HG03135 (cell line): ENCODE measurements around the gene ATP6V1A.
"Not testable (repeated sequence)": the region's sequence is repeated elsewhere in the genome, so short reads cannot be mapped to it uniquely, and the experiment has no call there.

Experiments used
- ATAC-seq: cut with Tn5 transposase; IDR thresholded peaks from one replicate; pipeline ENCODE4 v1.9.1; 2021; ENCODE audit warnings: mild to moderate bottlenecking, moderate library complexity; ENCODE audit not compliant: unreplicated experiment

Gene ATP6V1A

DNA sequence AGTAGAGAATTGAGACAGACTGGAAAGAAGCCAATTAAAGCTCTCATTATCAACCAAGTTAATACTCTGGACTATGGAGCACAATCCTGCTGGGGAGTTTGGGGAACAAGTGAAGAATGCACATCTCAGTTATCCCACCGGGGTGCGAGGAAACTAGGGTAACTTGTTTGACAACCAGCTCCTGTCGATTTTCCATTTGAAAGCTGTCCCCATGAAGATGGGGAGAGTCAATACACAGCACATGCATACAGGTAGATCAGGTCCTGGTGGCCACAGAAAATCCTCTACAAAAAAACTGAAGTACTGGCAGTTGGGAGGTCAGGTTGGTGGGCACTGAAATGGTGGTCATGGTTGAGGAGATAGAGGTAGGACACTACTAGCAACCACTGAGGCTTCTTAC, 66.0 kb downstream of the ATP6V1A start:
- no peak for ATAC-seq

DNA sequence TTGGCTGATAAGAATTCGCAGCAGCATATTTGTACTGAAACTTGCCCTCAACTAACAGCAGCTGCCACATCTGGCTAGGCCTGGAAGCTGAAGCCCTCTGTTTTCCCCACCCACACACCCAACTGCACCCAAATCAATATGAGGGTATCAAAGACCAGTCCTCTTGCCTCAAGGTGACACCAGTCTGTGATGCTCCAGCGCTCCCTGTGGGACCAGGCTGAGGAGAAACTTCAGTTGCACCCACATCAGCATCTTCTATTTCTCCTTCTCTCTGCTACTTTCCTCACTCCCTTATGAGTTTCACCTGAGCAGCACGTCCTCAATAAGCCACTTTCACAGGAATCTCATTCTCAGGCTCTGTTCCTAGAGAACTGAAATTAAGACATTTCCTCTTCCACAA, 73.0 kb downstream of the ATP6V1A start:
- no peak for ATAC-seq

DNA sequence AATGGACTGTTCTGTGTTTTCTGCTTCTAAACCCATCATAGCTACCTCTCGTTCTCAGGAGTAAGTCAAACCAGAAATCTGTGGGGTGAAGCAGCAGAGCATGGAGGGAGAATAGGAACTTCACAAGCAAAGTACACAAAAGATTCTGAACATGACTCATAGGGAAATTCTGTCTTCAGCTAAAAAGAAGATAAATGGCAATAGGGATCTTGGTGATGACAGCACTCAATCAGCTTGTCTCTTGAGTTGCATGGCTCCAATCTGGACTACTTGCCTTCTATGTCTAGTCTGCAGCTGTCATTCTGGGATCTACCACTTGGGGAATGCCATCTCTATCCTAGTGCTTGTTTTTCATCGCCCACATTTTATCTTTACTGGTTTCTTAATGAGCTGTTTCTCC, 78.3 kb downstream of the ATP6V1A start:
- peak; percentile 53 for ATAC-seq

GRCh38 chr3:113828600-113828999, 81.8 kb downstream of the ATP6V1A start:
- no peak for ATAC-seq

DNA sequence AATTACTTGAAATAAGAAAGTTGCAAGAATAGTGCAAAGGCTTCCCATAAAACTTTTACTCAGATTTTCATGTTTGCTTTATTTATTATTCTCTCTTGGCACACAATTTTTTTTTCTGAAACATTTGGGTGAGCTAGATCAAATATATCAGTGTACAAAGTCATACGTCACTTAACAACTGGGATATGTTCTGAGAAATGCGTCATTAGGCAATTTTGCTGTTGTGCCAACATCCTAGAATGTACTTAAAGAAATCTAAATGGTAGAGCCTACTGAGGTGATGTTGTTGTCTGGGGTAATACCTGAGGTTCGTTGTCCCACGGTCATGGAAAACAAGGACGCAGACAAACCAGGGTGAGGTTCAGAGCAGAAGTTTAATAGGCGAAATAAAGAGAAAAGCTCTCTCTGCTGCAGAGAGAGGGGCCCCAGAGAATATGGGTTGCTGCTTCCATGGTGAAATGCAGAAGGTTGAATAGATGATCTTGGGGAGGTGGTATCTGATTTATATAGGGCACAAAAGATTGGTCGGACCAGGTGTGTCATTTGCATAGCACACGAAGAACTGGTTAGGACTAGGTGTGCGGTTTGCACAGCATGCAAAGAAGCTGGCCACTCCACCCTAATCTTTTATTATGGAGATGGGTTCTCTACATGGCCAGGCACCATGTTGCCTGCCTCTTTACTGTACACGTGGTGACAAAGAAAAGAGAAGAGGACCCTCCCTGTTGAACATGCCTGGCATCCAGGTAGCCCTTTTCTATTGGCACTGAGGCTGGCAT, 82.9 kb downstream of the ATP6V1A start:
- ATAC-seq, result no peak

GRCh38 chr3:113831103-113831355, 84.2 kb downstream of the ATP6V1A start:
- ATAC-seq, result no peak

DNA sequence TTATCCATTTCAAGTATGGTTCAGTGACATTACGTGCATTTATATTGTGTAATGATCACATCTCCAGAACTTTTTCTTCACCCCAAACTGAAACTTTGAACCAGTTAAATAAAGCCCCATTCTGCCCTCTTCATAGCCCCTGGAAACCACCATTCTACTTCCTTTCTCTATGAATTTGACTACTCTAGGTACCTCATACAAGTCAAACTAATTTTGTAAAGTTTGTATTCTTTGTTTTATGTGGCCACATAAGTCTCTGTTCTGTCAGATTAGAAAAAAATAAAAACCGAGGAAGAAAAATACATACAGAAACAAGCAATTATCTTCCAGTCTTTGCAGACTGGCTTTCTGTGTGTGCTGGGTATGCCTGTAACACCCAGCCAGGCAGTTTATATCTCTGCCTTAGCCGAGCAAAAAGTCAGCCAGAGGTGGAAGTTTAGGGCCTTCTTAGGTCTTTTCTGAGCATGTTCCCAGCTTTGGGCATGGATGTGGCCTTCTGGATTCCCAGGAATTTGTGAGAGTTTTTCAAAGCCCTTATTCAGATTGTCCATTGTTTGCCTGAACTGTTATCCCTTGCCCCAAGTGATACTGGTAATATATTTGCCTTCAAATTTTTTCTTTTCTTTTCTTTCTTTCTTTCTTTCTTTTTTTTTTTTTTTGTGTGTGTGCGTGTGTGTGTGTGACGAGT, 85.8 kb downstream of the ATP6V1A start:
- ATAC-seq, result no peak

DNA sequence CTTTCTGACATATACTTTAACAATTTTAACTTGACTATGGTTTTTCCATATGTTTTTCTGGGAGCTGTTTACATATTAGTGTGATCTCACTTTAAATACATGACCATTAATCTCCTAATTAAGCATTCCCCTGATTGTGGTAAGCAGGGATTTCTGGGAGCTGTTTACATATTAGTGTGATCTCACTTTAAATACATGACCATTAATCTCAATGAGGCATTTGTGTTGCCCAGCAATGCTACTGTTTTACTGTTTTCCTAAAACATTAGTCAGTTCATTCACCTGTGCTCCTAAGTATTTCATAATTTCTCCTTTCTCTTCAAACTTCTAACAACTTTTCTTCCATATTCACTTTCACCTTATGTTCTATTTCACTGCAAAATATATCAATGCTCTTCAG, 88.1 kb downstream of the ATP6V1A start:
- ATAC-seq, result no peak

DNA sequence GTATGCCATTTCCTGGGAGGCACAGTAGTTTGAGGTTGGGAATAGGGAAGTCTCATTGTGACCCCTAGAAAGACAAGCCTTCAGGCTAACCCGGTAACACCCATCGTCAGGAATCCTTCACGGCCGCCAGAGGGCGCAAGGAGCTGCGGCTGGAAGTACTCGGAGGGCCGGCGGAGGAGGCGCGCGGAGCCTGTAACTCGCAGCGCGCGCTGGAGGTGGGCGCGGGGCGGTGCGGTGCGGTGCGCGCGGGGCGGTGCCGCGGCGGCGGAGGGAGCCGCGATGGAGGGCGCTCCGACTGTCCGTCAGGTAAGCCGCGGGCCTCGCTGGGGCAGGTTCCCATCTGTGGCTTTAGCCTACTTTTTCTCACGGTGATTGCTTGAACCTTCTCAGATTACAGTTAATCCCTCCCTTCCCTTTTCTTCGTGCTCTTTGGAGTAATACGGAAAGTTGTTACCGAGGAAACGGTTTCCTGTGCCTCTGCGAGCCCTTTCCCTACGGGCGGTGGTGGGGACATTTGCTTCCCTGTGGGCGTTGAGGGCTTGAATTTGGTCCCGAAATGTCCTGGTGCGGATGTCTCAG, 91.9 kb downstream of the ATP6V1A start, which contains the start of gene GRAMD1C:
TSS of gene GRAMD1C (plus strand) at position 158 of the 579 bp plus-strand sequence. CDS start at position 280, 122 bp downstream.
- ATAC-seq, result peak; percentile 95

DNA sequence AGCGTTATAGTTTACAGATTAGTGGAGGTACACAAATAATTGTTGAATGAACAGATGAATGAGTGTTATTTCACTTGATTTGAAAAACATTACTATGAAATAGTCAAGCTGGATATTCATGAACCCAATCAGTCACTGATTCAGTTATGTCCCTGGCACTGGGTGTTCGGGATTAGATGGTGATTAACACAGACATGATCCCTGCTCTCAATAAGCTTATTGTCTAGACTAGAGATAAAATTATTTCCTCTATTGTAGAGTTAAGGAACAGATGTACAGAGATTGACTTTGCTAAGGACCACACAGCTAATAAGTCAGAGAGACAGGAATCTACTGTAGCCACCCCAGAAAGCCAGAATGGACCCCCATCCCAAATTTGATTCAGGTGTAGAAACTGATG, 92.7 kb downstream of the ATP6V1A start:
- ATAC-seq, result no peak

DNA sequence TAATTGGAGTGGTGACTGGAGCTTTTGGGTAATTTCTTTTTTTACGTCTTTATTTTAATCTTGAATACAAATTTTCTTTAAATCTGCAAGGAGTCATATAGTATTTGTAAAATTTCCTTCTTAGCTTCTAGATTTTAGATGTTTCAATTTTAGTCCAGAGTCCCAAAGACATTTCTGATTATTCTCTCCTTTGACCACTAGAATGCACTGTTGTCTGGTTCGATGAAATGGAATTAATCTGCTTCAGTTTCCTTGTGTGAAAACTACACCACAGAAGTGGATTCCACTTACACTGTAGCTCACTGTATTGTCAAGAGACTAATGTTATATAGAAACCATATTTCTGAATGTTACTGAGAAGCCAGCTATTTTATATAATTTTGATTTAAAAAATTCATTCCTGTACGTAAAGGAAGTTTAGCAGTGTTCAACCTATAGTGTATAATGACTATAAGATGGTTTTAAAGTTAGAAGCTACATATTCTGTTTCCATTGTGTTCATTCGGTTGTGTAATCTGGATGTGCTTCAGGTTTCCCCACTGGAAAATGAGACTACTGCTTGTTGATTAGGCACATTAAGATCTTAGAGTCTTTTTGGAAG, 97.9 kb downstream of the ATP6V1A start:
- no peak for ATAC-seq

- ATAC-seq, result no peak
These were observed 100.4 kb downstream of the ATP6V1A start for GRCh38 chr3:113847247-113847646.

DNA sequence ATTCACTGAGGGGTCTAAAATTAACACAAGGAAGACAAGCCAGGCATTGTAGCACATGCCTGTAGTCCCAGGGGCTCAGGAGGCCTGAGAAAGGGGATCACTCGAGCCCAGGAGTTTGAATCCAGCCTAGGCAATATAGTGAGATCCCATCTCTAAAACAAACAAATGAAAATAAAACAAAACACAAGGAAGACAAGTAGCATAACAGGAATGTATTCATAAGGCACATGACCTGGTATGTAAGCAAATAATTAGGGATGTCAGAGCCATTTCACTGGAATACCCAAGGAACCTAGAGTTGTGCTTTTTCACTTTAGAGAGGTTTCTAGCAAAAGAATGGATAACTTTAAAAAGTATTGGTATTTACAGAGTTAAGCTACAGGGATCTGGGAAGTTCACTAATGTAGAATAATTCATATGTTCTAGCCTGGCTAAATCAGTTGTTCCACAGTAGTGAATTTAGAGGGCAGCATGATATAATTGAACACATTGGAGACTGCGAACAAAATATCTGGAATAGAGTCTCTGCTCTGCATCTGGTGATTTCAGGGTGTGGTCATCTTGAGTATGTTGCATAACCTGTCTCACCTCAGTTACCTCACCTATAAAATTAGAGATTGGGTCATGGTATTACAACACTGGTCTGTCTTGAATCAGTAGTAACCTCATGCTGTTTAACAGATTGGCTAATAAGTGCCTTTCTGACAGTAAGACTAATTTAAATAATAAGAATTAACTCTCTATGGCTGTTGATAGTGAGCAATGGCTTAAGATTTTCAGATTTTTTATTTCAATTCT, 101.0 kb downstream of the ATP6V1A start:
- ATAC-seq, result no peak

GRCh38 chr3:113849071-113849470, 102.2 kb downstream of the ATP6V1A start:
- not testable (repeated sequence) for ATAC-seq

- not testable (repeated sequence) for ATAC-seq
These were observed 103.0 kb downstream of the ATP6V1A start for GRCh38 chr3:113849841-113850240.

GRCh38 chr3:113850391-113850790, 103.6 kb downstream of the ATP6V1A start:
- ATAC-seq, result not testable (repeated sequence)

DNA sequence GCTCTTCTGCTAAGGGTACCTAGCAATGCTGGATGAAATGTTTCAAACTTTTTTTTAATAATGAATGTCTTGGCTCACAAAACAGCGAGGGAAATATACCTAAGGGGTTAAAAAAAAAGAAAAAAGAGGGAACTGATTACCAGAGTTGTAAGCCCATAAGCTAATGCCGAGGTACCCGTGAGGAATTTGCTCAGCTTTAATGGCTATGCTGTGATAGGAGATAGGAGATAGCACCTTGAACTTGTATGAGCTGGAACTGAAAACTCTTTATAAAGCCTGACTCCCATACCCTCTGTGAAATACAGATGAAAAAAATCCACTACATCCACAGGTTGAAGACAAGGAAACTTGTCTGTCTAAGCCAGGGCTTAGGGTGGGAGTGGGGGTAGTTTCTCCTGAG, 105.7 kb downstream of the ATP6V1A start:
- no peak for ATAC-seq
